Stimulated activated effector memory CD8-positive, alpha-beta T cell treated with anti-CD3 and anti-CD28 coated beads, Interleukin-12 subunit alpha, Interleukin-12 subunit beta, amount 100 ng/mL, for 72 hours (primary cell): ENCODE measurements around the gene DRC1.

Source experiments
- ATAC-seq: fragments of 150-1000 bp; cut with Tn5 transposase; 2 replicates; pipeline ENCODE4 v1.10.0; 2021
- DNase-seq, 2 donors: peaks; one replicate each; pipeline ENCODE4 v3.0.0; 2021 to 2022; ENCODE audit warnings: low spot score in 2 of 2
- H3K27ac Mint-ChIP-seq: one replicate; pipeline ENCODE4 v1.8.0; 2022; ENCODE audit warnings: mild to moderate bottlenecking, mixed read lengths
- H3K36me3 Mint-ChIP-seq: one replicate; pipeline ENCODE4 v1.8.0; 2022; ENCODE audit warnings: mild to moderate bottlenecking, mixed read lengths
- H3K4me1 Mint-ChIP-seq: one replicate; pipeline ENCODE4 v1.8.0; 2022; ENCODE audit warnings: mixed read lengths
- H3K4me3 Mint-ChIP-seq: one replicate; pipeline ENCODE4 v1.8.0; 2022; ENCODE audit warnings: mild to moderate bottlenecking, mixed read lengths
- H3K9me3 Mint-ChIP-seq: one replicate; pipeline ENCODE4 v1.8.0; 2022; ENCODE audit warnings: mixed read lengths

Gene DRC1

DNA sequence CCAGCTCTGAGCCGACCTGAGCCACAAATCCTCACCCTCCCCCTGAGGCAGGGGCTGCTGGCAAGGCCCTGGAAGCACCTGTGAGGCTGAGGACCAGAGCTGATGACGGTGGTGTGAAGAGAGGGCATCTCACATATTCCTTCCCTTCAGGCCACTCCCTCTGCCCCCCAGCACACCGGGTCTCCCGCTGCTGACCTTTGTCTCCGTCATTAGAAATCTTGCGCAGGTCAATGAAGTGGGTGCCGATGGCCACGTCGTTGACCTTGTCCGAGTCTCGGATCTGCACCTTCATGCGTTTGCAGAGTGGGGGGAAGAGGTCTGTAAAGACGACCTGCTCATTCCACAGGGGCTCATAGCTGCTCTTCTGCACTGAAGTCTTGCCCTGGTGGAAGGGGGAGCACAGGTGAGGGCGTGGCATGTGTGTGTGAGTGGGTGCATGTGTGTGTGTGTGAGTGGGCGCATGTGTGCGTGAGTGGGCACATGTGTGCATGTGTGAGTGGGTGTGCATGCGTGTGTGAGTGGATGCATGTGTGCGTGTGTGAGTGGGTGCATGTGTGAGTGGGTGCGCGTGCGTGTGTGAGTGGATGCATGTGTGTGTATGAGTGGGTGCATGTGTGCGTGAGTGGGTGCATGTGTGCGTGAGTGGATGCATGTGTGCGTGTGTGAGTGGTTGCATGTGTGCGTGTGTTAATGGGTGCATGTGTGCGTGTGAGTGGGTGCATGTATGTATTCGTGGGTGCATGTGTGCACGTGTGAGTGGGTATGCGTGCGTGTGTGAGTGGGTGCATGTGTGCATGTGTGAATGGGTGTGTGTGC lies 80.7 kb downstream of the DRC1 start:
- Mint-ChIP-seq H3K9me3 (no peaks in the 10 kb centered on the region), H3K27ac (no peak overlapping the region), H3K4me1 (peaks cover 8% of the 10 kb centered on the region), H3K4me3 (no peak overlapping the region), H3K36me3 (no peaks in the 10 kb centered on the region)
- ATAC-seq (no peak), DNase-seq (no peak)

GRCh38 chr2:26483027-26483326 lies 81.3 kb downstream of the DRC1 start:
- Mint-ChIP-seq H3K36me3 (no peaks in the 10 kb centered on the region), H3K27ac (no peak overlapping the region), H3K4me3 (no peak overlapping the region), H3K9me3 (no peaks in the 10 kb centered on the region), H3K4me1 (peaks cover 3% of the 10 kb centered on the region)
- ATAC-seq (no peak), DNase-seq (no peak)

DNA sequence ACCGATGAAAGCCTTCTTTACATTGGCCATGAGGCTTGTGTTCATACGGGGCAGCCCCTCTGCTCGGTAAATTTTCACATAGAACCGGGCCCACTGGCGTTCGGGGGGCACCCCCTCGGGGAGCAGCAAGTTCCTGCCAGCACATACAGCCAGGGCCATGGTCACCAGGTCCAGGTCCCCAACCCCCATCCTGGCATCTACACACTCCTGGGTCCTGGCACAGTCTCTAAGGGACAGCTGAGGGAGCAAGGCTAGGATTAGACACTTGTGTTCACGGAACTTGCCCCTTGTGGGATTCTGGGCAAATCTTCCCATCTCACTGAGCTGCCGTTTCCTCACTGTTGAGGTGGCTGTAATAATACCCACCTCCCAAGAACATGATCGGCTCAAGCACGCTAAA lies 81.8 kb downstream of the DRC1 start:
- Mint-ChIP-seq H3K4me3 (no peak overlapping the region), H3K4me1 (no peaks in the 10 kb centered on the region), H3K9me3 (no peaks in the 10 kb centered on the region), H3K27ac (no peak overlapping the region), H3K36me3 (no peaks in the 10 kb centered on the region)
- ATAC-seq (no peak), DNase-seq (no peak)

GRCh38 chr2:26483957-26484565 lies 82.3 kb downstream of the DRC1 start:
- Mint-ChIP-seq H3K27ac (no peak overlapping the region), H3K36me3 (no peaks in the 10 kb centered on the region), H3K4me1 (no peaks in the 10 kb centered on the region), H3K4me3 (no peak overlapping the region), H3K9me3 (no peaks in the 10 kb centered on the region)
- no peak for DNase-seq
- no peak for ATAC-seq

- H3K36me3 Mint-ChIP-seq = no peaks in the 10 kb centered on the region
- no peaks in the 10 kb centered on the region for H3K4me1 Mint-ChIP-seq
- ATAC-seq (no peak), DNase-seq (no peak)
- H3K9me3 Mint-ChIP-seq = no peaks in the 10 kb centered on the region
- no peak overlapping the region for H3K4me3 Mint-ChIP-seq
- H3K27ac Mint-ChIP-seq = no peak overlapping the region
These were observed 82.9 kb downstream of the DRC1 start for GRCh38 chr2:26484579-26484978.

DNA sequence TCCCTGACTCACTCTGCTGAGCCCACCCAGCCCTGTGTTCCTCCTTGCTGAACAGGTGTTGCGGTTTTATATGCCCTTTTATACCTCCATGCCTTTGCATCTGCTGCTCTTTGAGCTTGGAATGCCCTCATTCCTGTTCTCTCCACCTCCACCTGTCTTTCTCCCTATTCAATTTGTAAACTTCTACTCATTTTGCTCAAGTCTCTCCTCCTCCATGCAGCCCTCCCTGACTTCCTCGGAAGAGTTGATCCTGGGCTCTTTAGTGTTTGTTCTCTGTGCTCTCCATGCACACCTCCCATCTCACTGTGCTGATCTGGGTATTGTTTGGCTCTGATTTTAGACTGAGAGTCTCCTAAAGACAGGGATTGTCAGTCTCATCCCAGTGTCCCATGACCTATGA lies 83.4 kb downstream of the DRC1 start:
- no peaks in the 10 kb centered on the region for H3K9me3 Mint-ChIP-seq
- no peak for ATAC-seq

GRCh38 chr2:26485725-26486418 lies 84.2 kb downstream of the DRC1 start:
- DNase-seq = no peak
- ATAC-seq = no peak
- H3K4me3 Mint-ChIP-seq = no peak overlapping the region
- no peaks in the 10 kb centered on the region for H3K36me3 Mint-ChIP-seq
- H3K9me3 Mint-ChIP-seq = no peaks in the 10 kb centered on the region
- H3K4me1 Mint-ChIP-seq = no peaks in the 10 kb centered on the region
- no peak overlapping the region for H3K27ac Mint-ChIP-seq

More for the DNA sequence above, 83.4 kb downstream of the DRC1 start:
- Mint-ChIP-seq H3K4me3 (no peak overlapping the region), H3K27ac (no peak overlapping the region), H3K4me1 (no peaks in the 10 kb centered on the region), H3K36me3 (no peaks in the 10 kb centered on the region)
- no peak for DNase-seq

DNA sequence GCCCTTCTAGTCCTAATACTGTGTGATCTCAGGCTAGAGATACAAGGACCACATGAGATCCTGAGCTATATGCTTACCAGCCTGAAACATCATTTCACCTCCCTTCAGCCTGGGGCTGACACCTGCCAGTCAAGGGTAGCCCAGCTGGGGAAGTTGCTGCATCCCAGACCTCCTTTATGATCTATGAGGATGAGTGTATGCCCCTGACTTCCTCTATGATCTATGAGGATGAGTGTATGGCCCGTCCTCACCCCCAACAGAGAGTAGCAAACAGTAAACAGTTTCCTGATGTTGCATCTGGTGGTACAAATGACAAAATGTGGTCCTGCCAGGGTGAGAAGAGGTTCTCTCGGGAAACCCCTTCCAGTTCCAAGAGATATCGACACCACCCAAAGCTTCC lies 85.1 kb downstream of the DRC1 start:
- Mint-ChIP-seq H3K4me3 (no peak overlapping the region), H3K4me1 (no peaks in the 10 kb centered on the region), H3K27ac (no peak overlapping the region), H3K9me3 (no peaks in the 10 kb centered on the region), H3K36me3 (no peaks in the 10 kb centered on the region)
- DNase-seq = no peak
- ATAC-seq = peak; percentile 25

DNA sequence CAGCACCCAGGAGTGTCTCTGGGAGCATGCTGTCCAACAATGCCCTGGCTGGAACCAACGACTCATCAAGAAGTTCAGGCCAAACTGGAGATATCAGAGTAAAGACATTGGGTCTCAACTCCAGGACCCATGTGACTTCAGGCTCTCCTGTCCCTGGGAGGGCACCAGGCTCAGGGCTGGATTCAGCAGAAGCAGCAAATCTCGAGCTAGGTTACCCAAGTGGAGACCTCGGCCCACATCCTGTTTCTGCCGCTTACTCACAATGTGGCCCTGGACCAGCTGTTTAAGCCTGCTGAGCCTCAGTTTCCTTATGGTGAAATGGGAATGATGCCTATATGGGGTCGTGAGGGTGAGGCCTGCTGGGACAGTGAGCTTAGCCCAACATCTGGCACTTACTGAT lies 85.5 kb downstream of the DRC1 start:
- Mint-ChIP-seq H3K36me3 (no peaks in the 10 kb centered on the region), H3K4me1 (no peaks in the 10 kb centered on the region), H3K9me3 (no peaks in the 10 kb centered on the region), H3K27ac (no peak overlapping the region), H3K4me3 (no peak overlapping the region)
- no peak for DNase-seq
- no peak for ATAC-seq

GRCh38 chr2:26488463-26489212 lies 86.9 kb downstream of the DRC1 start:
- Mint-ChIP-seq H3K4me3 (no peak overlapping the region), H3K4me1 (peaks cover 5% of the 10 kb centered on the region), H3K9me3 (no peaks in the 10 kb centered on the region), H3K36me3 (no peaks in the 10 kb centered on the region), H3K27ac (no peak overlapping the region)
- DNase-seq (no peak), ATAC-seq (no peak)

DNA sequence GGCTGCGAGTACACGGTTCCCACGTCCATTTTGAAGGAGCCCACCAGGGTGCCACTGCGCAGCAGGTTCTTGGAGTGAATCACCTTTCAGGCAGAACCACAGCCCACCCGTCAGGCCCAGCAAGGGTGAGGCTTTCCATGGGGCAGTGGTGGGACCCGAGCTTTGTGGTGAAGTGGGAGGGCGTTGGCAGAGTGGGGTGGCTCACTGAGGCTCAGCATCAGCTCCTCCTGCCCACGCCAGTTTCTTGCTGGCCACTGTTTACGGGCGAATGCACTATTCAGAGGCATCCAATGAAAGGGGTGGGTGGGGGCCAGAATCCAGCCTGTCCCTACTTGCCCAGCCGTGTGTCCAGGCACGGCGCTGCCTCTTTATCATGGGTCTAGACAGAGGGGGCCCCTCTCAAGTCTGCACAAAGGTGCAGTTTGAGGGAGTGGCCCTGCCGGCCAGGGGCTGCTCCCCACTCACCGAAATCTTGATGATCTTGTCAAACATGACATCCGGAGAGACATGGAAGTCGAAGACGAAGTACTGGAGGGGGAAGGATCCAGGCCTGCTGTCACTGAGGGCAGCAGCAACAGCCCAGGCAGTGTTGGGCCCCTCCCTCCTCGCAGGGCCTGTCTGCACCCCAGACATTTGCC lies 87.6 kb downstream of the DRC1 start:
- Mint-ChIP-seq H3K4me3 (no peak overlapping the region), H3K9me3 (no peaks in the 10 kb centered on the region), H3K4me1 (peaks cover 10% of the 10 kb centered on the region), H3K36me3 (no peaks in the 10 kb centered on the region), H3K27ac (no peak overlapping the region)
- DNase-seq = no peak
- no peak for ATAC-seq

- peaks cover 10% of the 10 kb centered on the region for H3K4me1 Mint-ChIP-seq
- H3K4me3 Mint-ChIP-seq = no peak overlapping the region
- H3K27ac Mint-ChIP-seq = no peak overlapping the region
- H3K9me3 Mint-ChIP-seq = no peaks in the 10 kb centered on the region
- no peaks in the 10 kb centered on the region for H3K36me3 Mint-ChIP-seq
- DNase-seq (no peak), ATAC-seq (no peak)
These were observed 89.9 kb downstream of the DRC1 start for GRCh38 chr2:26491563-26492167.

DNA sequence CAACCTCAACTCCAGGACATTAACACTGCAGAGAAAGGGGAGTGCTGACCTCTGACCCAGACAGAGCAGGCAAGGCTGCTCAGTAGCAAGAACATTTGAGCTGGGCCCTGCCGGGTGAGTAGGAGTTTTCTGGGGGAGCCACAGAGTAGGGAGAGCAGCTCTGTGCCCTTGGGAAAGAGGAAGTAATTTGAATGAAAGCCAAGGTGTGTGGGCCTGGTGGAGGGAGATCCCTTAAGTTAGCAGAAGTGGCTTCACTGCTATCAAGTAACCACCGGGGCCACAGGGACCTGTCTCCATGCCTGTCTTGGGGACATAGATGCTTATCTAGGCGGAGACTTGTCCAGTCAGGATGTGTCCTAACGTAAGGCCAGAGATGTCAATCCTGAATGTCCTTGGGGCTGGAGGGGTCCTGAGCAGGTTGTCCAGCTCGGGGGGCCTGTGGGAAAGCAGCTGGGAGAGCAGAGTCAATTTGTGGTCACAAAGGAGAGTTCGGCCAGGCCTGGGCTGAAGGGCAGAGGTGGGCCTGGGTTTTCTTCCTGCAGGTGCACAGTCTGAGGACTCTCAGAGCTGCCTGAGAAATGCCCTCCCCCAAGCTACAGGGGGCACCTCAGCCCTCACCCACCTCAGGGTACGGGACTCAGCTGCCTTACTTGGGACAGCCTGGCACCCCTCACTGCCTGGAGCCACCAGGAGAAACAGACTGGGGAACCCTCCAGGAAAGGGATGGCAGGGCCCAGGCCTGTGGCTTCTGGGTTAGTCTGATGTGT lies 91.2 kb downstream of the DRC1 start:
- Mint-ChIP-seq H3K36me3 (no peaks in the 10 kb centered on the region), H3K9me3 (no peaks in the 10 kb centered on the region), H3K27ac (peak overlapping the region; percentile 30), H3K4me3 (no peak overlapping the region), H3K4me1 (peaks cover 10% of the 10 kb centered on the region)
- DNase-seq (no peak), ATAC-seq (no peak)

- Mint-ChIP-seq H3K4me3 (no peak overlapping the region), H3K36me3 (no peaks in the 10 kb centered on the region), H3K9me3 (no peaks in the 10 kb centered on the region), H3K27ac (peak overlapping the region; percentile 30), H3K4me1 (peaks cover 10% of the 10 kb centered on the region)
- DNase-seq = no peak
- ATAC-seq = peak; percentile 15
These were observed 91.8 kb downstream of the DRC1 start for GRCh38 chr2:26493566-26493965.
